Fibroblast of skin of abdomen (primary cell): ENCODE data around the gene CDADC1.
"Not testable (repeated sequence)": the region's sequence is repeated elsewhere in the genome, so short reads cannot be mapped to it uniquely, and the experiment has no call there.

ENCODE experiments used
- DNase-seq: peaks from one replicate; pipeline ENCODE4 v3.0.0-alpha.2; 2013

The CDADC1 gene

DNA sequence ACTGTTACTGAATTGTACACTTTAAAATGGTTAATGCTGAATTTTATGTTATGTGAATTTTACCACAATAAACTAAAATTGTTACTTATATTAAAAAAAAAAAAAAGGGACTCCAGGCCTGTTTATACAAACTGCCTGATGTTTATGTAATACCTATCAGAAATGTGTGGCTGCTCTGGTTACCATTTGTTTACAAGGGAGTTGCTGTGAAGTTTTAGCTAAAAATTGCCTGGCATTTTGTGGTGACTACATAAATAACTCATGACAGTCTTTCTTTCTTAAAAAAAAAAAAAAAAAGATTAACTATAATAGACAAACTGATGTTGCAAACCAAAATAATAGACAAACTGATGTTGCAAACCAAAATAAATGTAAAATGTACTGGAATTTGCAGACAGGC lies 71.8 kb downstream of the CDADC1 start:
- DNase-seq: no peak

DNA sequence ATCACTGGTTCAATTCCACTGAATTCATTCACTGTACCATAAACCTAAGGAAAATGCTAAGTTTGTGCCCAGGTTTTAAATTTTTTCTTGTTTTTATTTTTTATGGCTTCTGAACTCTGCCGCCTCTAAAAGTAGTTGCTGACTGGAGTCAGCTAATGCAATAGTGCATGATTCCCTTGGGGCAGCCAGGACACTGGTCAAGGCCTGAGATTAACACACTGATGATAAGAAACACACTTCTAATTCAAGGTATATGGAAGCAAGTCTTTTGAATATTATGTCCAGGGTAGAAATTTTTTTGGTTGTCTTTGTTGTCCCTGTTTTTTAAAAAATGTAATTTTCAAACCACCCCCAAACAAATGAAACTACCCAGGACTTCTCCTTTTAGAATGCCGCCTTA lies 72.2 kb downstream of the CDADC1 start:
- DNase-seq: no peak

DNA sequence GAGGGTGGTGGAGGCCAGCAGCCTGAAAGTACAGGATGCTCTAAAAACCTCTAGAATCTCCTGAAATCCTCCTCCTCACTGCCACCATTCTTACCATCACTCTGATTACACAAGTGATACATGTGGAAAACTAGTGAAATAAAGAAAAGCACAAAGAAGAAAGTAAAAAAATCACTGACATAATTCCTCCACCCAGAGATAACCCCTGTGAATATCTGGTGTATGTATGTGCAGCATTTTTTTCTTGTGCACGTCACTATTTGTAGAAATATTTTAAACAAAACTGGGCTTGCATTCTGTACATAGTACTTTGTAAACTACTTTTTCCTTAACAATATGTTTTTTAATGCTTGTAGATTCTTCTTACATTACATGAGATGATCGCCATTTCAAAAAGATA lies 73.2 kb downstream of the CDADC1 start:
- DNase-seq: no peak

DNA sequence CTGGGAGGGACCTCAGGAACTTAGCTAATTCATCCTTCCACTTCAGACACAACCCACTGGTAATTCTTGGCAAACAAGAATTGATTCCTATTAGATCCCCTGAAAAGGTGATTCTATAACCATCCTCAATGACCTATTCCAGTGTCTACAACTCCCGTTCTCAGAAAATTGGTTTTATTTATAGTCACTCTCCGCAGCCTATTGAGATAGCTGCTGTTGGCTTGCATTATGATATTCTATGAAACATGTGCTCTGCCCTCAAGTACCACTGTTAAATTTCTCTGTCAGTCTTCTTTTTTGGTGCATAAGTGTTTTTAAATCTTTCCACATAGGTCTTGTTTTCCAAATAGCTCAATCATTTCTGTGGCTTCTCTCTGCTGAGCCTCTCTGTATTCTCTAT lies 75.0 kb downstream of the CDADC1 start:
- no peak for DNase-seq

DNA sequence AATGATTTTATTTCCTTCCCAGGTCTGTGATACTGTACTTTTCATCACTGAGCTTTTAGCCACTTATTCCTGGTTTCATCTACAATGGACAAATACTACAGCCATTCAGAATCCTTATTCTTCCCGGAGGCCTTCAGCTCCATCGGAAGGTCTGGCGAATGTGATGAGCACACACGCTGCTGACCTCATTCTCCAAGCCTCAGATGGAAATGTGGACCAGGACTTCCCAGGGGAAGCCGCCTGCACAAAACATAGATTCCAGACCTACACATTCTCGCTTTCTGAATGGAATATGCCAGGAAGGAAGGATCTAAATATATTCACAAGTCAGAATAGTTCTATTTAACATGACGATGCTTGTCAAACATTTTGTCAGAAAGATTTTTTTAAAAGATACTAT lies 75.6 kb downstream of the CDADC1 start:
- DNase-seq: no peak

DNA sequence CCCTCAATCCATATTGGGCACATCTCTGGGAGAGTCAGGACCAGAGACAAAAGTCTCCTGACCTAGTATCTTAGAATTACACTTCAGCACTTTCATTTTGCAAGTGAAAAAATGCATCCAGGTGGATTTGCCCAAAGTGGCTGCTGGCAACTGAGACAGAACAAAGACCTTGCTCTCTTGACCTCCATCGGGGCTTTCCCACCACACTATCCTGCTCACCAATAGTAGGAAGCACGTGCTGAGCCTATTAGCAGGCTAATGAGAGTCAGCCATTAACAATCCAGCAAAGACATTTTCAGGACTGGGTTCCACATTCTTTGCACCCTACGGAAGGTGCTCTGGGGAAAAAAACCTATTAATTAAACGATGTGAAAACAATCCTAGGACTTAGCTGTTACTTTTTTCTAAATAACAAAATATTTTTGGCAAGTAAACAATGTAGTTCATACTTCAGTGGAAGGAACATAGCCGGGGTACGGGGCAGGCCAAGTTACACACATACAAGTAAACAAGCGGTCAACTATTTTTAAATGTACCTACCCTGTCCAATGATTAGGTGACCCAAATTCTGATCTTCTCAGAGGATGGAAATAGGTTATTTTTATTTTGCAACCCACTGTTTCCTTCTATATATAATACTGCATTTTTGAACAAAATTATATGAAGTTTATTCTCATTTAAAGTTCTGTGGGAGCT lies 78.6 kb downstream of the CDADC1 start:
- no peak for DNase-seq

DNA sequence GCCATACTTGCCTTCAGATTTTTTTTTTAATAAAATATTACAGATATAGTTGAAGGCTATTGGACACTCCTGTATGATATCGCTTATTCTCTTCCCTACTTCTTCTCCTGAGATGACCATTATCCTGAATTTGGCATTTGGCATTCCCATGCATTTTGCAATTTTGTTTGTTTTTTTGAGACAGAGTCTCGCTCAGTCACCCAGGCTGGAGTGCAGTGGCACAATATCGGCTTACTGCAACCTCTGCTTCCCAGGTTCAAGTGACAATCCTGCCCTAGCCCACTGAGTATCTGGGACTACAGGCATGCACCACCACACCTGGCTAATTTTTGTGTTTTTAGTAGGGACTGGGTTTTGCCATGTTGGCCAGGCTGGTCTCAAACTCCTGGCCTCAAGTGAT lies 79.4 kb downstream of the CDADC1 start:
- not testable (repeated sequence) for DNase-seq

DNA sequence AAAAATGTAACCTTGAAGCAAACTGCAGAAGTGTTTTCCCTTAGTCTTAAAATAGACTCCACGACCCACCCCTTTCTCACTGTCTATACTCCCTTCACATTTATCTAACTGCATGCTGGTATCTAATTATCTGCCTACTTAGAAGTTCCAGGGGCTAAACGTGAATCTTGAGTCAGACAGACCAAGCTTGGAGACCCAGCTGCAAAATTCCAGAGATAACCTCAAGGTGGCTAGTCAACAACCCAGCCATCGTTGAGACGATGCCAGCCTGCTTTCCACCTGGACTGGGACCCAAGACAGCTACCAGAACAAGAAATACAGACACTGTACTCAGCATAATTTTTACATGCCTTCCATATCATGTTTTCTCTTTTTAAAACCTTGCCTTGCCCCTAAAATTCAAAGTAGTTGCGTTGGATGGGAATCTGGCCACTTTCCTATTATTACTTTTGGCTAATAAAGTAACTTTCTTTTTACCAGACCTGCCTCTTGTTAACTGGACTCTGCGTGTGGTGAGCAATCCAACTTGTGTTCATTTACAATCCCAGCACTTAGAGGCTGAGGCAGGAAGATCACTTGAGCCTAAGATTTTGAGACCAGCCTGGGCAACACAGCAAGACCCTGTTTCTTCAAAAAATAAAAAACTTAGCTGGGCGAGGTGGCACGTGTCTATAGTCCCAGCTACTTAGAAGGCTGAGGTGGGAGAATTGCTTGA lies 82.3 kb downstream of the CDADC1 start:
- no peak for DNase-seq

DNA sequence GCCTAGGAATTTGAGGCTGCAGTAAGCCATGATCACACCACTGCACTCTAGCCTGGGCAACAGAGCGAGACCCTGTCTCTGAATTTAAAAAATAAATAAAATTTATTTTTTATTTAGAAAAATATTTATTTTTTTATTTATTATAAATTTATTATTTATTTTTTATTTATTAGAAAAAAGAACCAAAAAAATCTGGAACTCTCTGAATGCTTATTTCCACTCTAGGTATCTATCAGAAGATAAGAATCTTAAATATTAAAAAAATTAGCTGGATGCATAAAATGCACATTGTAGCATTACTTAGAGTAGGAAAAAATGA lies 82.8 kb downstream of the CDADC1 start:
- DNase-seq: no peak

DNA sequence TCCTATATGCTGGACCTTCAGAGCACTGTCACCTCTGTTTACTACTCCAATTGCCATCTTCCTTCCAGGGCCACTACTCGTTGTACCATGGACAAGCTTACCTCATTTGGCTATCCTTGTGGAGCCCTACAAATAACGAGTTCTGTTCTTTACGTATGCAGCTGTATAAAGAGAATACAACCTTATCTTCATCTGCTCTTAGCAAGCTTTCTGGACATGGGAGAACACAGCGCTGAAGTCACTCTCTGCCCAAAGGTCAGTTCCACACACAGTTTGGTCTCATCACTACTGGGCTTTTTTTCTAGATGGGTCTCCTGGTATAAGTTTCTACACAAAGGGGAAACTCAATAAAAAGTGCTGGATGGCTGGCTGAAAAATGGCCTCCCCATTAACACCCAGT lies 88.9 kb downstream of the CDADC1 start:
- DNase-seq: no peak

DNA sequence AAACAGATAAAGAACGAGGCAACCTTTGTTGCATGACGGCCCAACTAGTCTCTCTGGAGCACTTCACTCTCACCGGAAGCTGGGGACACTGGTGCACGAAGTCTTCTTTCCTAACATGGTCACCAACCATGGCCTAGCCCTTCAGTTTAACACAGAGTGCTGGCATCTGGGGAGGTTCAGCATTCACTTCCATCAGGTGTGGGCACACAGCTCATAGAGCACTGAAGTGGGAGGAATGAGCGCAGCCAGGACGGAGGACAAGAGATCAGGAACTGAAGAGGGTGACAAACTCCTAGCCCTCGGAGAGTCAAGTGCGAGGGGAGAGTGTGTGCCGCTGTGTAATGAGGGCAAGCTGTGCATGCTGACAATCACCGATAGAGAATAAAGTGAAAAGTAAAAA lies 92.4 kb downstream of the CDADC1 start:
- no peak for DNase-seq

DNA sequence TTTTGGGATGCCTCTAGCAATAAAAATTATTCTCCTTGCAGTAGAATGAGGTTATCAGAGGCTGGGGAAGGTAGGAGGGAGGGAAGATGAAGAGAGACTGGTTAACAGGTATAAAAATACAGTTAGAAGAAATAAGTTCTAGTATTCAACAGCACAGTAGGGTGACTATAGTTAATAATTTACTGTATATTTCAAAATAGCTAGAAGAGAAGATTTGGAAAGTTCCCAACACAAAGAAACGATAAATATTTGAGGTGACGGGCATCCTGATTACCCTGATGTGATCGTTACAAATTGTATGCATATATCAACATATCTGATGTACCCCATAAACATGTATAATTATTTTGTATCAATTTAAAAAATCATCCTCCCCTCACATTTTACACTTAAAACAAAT lies 93.8 kb downstream of the CDADC1 start:
- DNase-seq: no peak

DNA sequence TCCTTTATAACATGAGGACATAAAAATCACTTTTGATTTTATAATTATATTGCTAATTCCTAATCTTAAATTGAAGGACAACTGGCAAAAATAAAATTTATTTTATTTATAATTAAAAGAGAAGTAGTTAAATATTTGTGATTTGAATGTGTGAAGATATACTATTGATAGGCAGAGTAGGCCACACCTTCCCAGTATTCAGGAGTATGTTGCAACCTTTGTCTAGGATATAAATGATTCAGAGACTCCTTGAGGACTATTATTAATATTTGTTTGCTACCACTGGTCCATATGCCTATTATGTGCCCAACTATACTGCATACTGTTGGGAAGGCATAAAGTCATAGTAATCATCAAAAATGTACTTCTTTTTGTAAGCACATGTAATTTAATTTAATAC lies 94.2 kb downstream of the CDADC1 start:
- no peak for DNase-seq

DNA sequence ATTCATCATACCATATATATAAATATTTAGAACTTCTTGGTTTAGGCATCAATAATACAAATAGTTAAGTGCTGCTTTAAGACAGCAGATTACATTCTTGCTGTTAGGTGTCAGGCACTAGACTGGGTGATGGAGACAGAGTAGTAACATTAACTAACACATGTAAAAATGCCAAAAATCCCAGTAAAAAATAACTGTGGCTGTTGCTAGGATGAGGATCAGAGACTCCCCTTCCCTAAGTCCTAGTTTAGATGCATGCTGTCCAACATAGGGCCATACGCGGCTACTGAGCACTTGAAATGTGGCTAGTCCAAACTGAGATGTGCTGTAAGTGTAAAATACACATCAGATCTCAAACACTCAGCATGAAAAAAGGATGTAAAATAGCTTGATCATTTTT lies 94.7 kb downstream of the CDADC1 start:
- DNase-seq: peak; percentile 20
